Heart left ventricle (tissue), 16 donors: Measurements from ENCODE around the gene TUNAR. TPM values are rescaled to one million over a fixed set of nuclear protein-coding genes. Genes with fewer than 3 reads are reported as not detected.

Source experiments
- ATAC-seq, 4 donors: fragments of 200-7000 bp; cut with Tn5 transposase; one replicate each; pipeline ENCODE4 v1.9.1; 2020 to 2022; ENCODE audit warnings: moderate library complexity in 4 of 4, mild to moderate bottlenecking in 3 of 4, moderate number of reproducible peaks in 1 of 4
- DNase-seq, 5 donors: peaks; one replicate each; pipeline ENCODE4 v3.0.0-alpha.2; 2020
- H3K27ac ChIP-seq, 12 donors: fragments of 200-600 bp; sonication (generic) in 4 of 12; one replicate each; pipeline versions ENCODE4 v1.5.0 to v1.8.0; 2016 to 2022; ENCODE audit warnings: mild to moderate bottlenecking in 2 of 12
- H3K27me3 ChIP-seq, 9 donors: fragments of 200-600 bp; sonication (generic) in 2 of 9; one replicate each; pipeline versions ENCODE4 v1.5.1 to v1.8.0; 2016 to 2022; ENCODE audit warnings: mild to moderate bottlenecking in 3 of 9
- H3K36me3 ChIP-seq, 9 donors: fragments of 200-600 bp; sonication (generic) in 2 of 9; one replicate each; pipeline versions ENCODE4 v1.5.0 to v1.8.0; 2018 to 2022; ENCODE audit warnings: mild to moderate bottlenecking in 2 of 9
- H3K4me1 ChIP-seq, 12 donors: fragments of 200-600 bp; sonication (generic) in 4 of 12; one replicate each; pipeline versions ENCODE4 v1.5.0 to v1.8.0; 2016 to 2022; ENCODE audit warnings: mild to moderate bottlenecking in 3 of 12
- H3K4me3 ChIP-seq, 12 donors: fragments of 200-600 bp; sonication (generic) in 4 of 12; one replicate each; pipeline versions ENCODE4 v1.5.0 to v1.8.0; 2017 to 2022; ENCODE audit warnings: mild to moderate bottlenecking in 9 of 12, moderate library complexity in 4 of 12
- H3K9me3 ChIP-seq, 12 donors: fragments of 200-600 bp; sonication (generic) in 4 of 12; one replicate each; pipeline versions ENCODE4 v1.5.0 to v1.8.0; 2016 to 2022; ENCODE audit warnings: mild to moderate bottlenecking in 1 of 12
- CTCF ChIP-seq, 12 donors: fragments of 200-600 bp; sonication (generic) in 4 of 12; IDR thresholded peaks; one replicate each; pipeline versions ENCODE4 v1.5.0 to v1.8.0; 2018 to 2022; ENCODE audit warnings: antibody characterized with exemption in 12 of 12, mild to moderate bottlenecking in 5 of 12
- POLR2A ChIP-seq, 2 donors: fragments of 450-650 bp; IDR thresholded peaks; one replicate each; pipeline ENCODE4 v1.6.1; 2017; ENCODE audit warnings: antibody characterized with exemption in 2 of 2, mild to moderate bottlenecking in 2 of 2, moderate library complexity in 2 of 2
- WGBS, 4 donors: extraction: QIAGEN DNeasy Blood & Tissue Kit in 2 of 4; methylation state at CpG; one replicate each; pipeline versions ENCODE4 v1.1.5 to v1.1.7; 2013 to 2018; 5-methylcytosine and 5-hydroxymethylcytosine counted together
- intact Hi-C, 10 donors: fragments of 100-400 bp; cut with DNase I; formaldehyde crosslinking; loops; one replicate each; pipeline versions ENCODE4 v1.11.1 to v1.14.2; 2022
- polyA plus RNA-seq, 2 donors: library from polyadenylated mRNA; stranded (reverse); fragments of 200-250 nt; gene quantifications; one replicate each; pipeline ENCODE4 v1.2.3, GENCODE V29; 2013
- total RNA-seq, 9 donors: library from RNA; depleted of rRNA in 2 of 9; stranded (reverse); fragments of >200 nt in 2 of 9; fragmentation: NEBNext Ultra II Directional in 3 of 9; extraction: Animal tissue kit (Norgen Biotek cat#: 25700) in 3 of 9; gene quantifications; one replicate each; pipeline versions ENCODE4 v1.1.0 to v1.2.4, GENCODE V29; 2016 to 2023
- donor health status: ischemic (EF 13 %, LVEDD 7.1; RV severe dilation, severe dysfunction).
- donor health status: healthy with polysubstance abuse.
- donor health status: DM: no; HTN: yes; CAD: no.
- donor health status: DM: no; HTN: no; CAD: no.
- donor health status: ischemic (EF 25% LVEDD 6.9; RV normal size, moderate dysfunction).
- donor health status: ischemic (EF 25% LVEDD 5.7; RV mildly dilated, moderate dysfunction).
- donor health status: healthy.
- donor health status: DM: yes; HTN: yes; CAD: no.
- donor health status: ischemic (EF 35%, LVEDD 5.7; RV mildly dilated, moderate dysfunction).
- donor health status: nonischemic (EF 11% LVEDD 7.7; RV severe dilation, severe dysfunction).
- donor health status: DM: yes; HTN: yes; CAD: no.
- donor health status: PGD.
- donor health status: ischemic (EF 29% LVEDD 5.4; RV normal size, mild dysfunction).
- donor health status: nonischemic (EF 23%, LVEDD 6.1; RV moderate dilation, normal function).

The TUNAR gene
- total and polyA plus RNA-seq, 11 donors = not detected

GRCh38 chr14:95897280-95897679, 20.6 kb downstream of the TUNAR start:
- H3K9me3 ChIP-seq = no peaks in the 10 kb centered on the region
- intact Hi-C loops = no loop called here
- H3K36me3 ChIP-seq = no peaks in the 10 kb centered on the region

DNA sequence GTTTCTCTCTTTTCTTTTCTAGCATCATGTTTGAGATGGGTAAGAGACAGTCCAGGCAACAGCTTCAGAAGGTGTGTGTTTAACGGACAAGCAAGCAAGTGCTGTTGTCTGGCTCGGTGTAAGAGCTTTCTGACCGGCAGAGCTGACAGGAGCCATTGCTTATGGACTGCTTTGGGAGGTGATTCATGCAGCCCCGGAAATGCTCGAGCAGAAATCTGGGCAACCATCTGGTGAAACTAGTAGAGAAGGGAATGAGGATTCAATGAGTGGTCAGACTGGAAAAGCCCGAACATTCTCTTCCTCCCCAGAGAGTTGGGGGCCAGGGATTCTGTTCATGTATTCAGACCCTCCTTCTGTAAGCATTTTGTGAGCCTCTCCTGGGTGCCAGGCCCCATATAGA, 24.4 kb downstream of the TUNAR start:
- DNase-seq = no peak
- Histone ChIP-seq H3K27ac (no peak overlapping the region), H3K4me3 (no peak overlapping the region), H3K27me3 (peaks cover 0 to 40% (median 5%) of the 10 kb centered on the region in 9 donors), H3K4me1 (no peaks in the 10 kb centered on the region), H3K9me3 (no peaks in the 10 kb centered on the region), H3K36me3 (no peaks in the 10 kb centered on the region)
- 57 to 72% (median 66%) methylated on average over 6 of the region's 6 CpGs for WGBS, 4 donors
- intact Hi-C loops = no loop called here
- no peak for ATAC-seq
- TF ChIP-seq POLR2A (IDR thresholded peaks at IDR 0.05) (no peak), CTCF (IDR thresholded peaks at IDR 0.05) (no peak)

More at GRCh38 chr14:95897280-95897679, 20.6 kb downstream of the TUNAR start:
- no peak for TF ChIP-seq POLR2A (IDR thresholded peaks at IDR 0.05)
- TF ChIP-seq CTCF (IDR thresholded peaks at IDR 0.05) = no peak
- 72 to 81% (median 77%) methylated on average over 3 of the region's 3 CpGs for WGBS, 4 donors
- Histone ChIP-seq H3K27ac (no peak overlapping the region), H3K4me1 (no peaks in the 10 kb centered on the region), H3K27me3 (peaks cover 0 to 72% (median 4%) of the 10 kb centered on the region in 9 donors), H3K4me3 (no peak overlapping the region)
- no peak for ATAC-seq
- DNase-seq = no peak

- no peak for TF ChIP-seq CTCF (IDR thresholded peaks at IDR 0.05)
- TF ChIP-seq POLR2A (IDR thresholded peaks at IDR 0.05) = no peak
- ATAC-seq = no peak
- H3K4me1 ChIP-seq = no peaks in the 10 kb centered on the region
- H3K4me3 ChIP-seq = no peak overlapping the region
- no peak overlapping the region for H3K27ac ChIP-seq
- H3K36me3 ChIP-seq = no peaks in the 10 kb centered on the region
- WGBS, 4 donors = 73 to 76% (median 75%) methylated on average over 10 of the region's 10 CpGs
- intact Hi-C loops = no loop called here
- no peaks in the 10 kb centered on the region for H3K9me3 ChIP-seq
- peaks cover 0 to 30% (median 5%) of the 10 kb centered on the region in 9 donors for H3K27me3 ChIP-seq
- no peak for DNase-seq
These were observed 25.7 kb downstream of the TUNAR start for GRCh38 chr14:95902273-95902826.

- peaks cover 0 to 30% (median 5%) of the 10 kb centered on the region in 9 donors for H3K27me3 ChIP-seq
- H3K4me1 ChIP-seq = no peaks in the 10 kb centered on the region
- TF ChIP-seq POLR2A (IDR thresholded peaks at IDR 0.05) = no peak
- TF ChIP-seq CTCF (IDR thresholded peaks at IDR 0.05) = no peak
- no peak overlapping the region for H3K27ac ChIP-seq
- no peaks in the 10 kb centered on the region for H3K36me3 ChIP-seq
- ATAC-seq = no peak
- intact Hi-C loops = no loop called here
- WGBS, 4 donors = 73 to 83% (median 79%) methylated on average over 5 of the region's 5 CpGs
- no peaks in the 10 kb centered on the region for H3K9me3 ChIP-seq
- no peak for DNase-seq
- no peak overlapping the region for H3K4me3 ChIP-seq
These were observed 26.5 kb downstream of the TUNAR start for GRCh38 chr14:95903165-95903564.
